Ovary (tissue), 3 donors: ENCODE measurements around the gene WNK1.

Experiments used
- CTCF ChIP-seq, 3 donors: fragments of 450-650 bp in 2 of 3; fragments of 200-600 bp in 1 of 3; IDR thresholded peaks; one replicate each; pipeline versions ENCODE4 v1.5.1 to v1.8.0; 2016 to 2022; ENCODE audit warnings: antibody characterized with exemption in 3 of 3, mild to moderate bottlenecking in 1 of 3
- POLR2A ChIP-seq: fragments of 450-650 bp; IDR thresholded peaks from one replicate; pipeline ENCODE4 v1.6.1; 2017; ENCODE audit warnings: antibody characterized with exemption, mild to moderate bottlenecking, moderate library complexity
- donor health status: DM: no; HTN: no; CAD: no.

DNA sequence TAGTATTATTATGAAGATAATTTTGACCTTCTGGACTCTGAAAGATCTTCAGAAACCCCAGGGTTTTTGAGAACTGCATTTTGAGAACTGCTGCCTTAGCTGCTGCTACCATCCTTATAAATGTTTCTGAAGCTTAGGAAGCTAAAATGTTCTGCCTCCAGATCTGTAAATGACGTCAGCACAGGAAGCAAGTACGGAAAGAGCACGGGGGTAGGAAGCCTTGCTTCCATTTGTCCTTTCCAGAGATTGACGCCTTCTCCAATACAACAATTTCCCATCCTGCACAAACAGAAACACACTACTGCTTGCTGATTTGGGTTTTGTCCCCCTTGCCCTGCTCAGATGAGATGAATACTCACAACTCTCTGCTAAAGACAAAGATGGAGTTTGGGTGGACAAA lies 179.2 kb downstream of the WNK1 start:
- TF ChIP-seq CTCF (IDR thresholded peaks at IDR 0.05) (no peak), POLR2A (no peak)
